Activated T-cell treated with anti-CD3 and anti-CD28 coated beads for 4 hours (primary cell): Measurements from ENCODE around the gene HMX2.
A peak's percentile ranks its signal among the peaks of the same experiment; 100 is the strongest.

ENCODE experiments used
- DNase-seq: peaks from one replicate; pipeline ENCODE4 v3.0.0-alpha.2; 2020

HMX2 gene, protein sequence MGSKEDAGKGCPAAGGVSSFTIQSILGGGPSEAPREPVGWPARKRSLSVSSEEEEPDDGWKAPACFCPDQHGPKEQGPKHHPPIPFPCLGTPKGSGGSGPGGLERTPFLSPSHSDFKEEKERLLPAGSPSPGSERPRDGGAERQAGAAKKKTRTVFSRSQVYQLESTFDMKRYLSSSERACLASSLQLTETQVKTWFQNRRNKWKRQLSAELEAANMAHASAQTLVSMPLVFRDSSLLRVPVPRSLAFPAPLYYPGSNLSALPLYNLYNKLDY

GRCh38 chr10:123147635-123148413 lies at the start of gene HMX2:
Gene HMX2 (plus strand): TSS chr10:123148136. CDS start chr10:123148379, 243 bp downstream.
- no peak for DNase-seq

DNA sequence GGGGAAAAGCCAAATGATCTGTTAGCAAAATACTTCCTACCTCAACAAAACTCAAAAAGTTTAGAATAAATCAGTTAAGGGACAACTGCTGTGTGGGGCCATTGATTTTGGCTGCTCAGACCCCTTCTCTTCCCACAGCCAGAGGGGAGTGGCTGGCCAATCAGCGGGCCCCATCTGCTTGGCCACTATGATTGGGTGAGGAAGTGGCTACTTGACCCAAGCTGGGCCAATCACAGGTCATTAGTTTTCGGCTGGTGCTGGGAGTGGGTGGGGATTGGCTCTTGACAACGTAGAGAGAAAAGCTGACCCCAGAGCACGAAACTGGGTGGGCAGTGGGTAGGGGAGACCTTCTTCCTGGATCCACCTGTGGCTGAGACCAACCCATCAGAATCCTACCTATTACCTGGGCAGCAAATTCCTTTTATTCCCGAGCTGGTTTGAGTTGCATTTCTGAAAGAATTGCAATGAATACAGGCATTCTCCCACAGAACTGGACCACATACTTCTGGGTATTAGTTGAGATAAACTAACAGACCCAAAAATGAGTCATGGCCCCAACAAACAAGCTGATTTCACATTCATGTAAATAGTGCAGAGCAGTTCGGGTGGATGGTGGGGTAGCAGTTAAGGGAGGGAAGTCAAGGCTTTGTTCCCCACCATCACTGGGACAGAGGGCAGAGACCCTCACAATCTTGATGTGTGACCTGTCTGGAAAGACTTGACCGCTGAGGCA lies 47.7 kb upstream of the HMX2 start:
- DNase-seq, result no peak

DNA sequence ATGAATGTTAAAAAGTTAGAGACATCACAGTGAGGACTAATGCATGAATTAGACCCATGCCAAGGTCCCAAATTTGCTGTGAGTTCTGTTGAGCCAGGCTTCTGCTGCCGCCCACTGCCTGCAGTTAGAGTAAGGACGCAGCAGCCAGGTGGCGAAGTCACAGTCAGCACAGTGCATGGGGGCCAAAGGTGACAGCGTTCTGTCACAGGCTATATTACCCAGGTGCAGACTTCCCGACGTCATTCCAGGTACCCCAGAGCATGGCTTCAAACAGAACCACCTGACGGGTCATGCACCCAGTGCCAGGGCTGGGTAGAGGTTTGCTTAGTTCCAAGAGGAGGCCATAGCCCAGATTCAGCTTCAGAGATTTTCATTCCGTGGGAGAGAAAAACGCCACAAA lies 46.1 kb upstream of the HMX2 start:
- DNase-seq, result no peak

DNA sequence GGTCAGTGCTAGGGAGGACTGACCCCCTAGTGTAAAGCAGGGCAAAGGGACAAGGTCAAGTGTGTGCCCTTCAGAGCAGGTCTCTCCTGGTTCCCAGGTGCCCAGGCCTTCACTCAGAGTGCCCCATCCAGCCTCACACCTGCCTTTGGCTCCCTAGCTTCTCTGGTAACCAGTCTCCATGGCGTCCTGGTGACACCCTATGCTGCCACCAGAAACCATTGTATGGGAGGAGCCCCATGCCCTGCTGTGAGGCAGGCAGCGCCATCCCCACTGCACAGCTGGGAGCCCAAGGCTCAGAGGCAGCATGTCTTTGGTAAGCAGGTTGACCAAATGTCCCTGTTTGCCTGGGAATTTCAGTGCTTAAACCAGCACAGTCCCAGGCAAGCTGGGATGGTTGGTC lies 45.3 kb upstream of the HMX2 start:
- DNase-seq, result no peak

DNA sequence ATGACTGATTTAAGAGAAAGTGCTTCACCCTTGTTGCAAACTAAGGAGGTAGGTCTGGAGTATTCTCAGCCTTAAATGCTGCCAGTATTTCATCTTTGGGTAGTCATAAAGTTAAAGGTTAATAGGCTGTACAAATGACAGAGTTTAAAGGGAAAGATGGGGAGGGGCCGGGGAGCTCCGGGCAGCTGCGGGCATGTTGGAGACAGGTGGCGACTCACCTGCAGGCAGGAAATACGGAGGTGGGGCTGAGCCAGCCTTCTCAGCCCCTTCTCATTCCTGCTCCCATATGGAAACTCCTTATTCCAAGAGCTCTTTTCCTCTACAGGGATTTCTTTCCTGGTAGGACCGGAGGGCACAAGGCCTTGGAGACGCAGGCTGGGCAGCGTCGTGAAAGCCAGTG lies 44.0 kb upstream of the HMX2 start:
- no peak for DNase-seq

- DNase-seq, result no peak
Observed at GRCh38 chr10:123109466-123109865, 38.5 kb upstream of the HMX2 start.

DNA sequence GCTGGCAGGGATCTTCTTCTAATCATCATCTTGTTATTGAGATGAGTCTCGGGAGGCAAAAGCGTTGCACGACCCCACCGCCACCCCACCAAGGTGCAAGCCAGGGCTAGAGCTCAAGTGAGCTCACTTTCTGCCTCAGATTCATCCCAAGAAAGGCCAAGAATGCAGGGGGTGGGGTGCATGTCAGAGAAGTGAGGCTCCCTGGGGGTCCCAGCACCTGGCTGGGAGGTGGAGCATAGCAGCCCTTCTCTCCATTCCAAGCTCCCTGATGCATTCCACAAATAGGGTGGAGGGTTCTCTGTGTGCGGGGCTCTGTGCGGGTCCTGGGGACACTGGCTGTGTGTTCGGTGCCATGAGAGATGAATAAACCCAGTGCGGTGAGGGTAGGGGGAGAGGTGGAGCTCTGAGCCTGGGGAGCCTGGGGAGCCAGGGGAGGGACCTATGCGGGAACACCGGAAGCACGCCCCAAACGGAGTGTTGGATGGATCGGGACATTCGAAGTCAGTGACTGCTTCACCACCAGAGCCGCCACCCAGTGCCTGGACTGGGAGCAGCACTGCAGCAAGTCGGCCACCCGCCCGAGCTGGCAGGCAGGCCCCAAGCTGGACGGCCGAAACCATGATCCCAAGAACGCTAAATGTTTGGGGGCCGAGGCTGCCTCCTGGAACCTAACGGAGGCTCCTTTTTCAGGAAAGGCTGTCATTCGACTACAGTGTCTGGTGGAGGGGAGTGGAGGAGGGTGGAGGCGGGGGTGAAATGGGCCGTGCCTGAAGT lies 30.1 kb upstream of the HMX2 start:
- no peak for DNase-seq

DNA sequence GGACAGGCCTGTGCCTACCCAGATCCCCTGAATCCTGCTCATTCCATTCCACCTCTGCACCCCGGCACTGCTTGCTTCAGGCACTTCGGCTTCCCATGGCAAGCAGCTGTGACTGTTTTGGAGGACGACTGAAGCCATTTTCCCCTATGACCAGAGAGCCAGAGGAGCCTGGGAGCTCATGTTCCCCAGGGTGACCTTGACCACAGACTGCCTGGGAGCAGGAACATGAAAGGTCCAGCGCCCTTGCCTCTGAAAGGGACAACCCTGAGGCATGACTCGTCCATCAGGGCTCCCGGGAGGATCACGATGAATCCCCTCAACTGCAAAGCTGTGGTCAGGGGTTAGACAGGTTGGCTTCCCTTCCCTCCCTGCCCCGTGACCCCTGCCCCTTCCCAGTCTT lies 28.9 kb upstream of the HMX2 start:
- no peak for DNase-seq

- DNase-seq, result no peak
Observed at GRCh38 chr10:123126246-123126645, 21.7 kb upstream of the HMX2 start.

GRCh38 chr10:123129618-123130271 lies 18.2 kb upstream of the HMX2 start:
- DNase-seq, result no peak

DNA sequence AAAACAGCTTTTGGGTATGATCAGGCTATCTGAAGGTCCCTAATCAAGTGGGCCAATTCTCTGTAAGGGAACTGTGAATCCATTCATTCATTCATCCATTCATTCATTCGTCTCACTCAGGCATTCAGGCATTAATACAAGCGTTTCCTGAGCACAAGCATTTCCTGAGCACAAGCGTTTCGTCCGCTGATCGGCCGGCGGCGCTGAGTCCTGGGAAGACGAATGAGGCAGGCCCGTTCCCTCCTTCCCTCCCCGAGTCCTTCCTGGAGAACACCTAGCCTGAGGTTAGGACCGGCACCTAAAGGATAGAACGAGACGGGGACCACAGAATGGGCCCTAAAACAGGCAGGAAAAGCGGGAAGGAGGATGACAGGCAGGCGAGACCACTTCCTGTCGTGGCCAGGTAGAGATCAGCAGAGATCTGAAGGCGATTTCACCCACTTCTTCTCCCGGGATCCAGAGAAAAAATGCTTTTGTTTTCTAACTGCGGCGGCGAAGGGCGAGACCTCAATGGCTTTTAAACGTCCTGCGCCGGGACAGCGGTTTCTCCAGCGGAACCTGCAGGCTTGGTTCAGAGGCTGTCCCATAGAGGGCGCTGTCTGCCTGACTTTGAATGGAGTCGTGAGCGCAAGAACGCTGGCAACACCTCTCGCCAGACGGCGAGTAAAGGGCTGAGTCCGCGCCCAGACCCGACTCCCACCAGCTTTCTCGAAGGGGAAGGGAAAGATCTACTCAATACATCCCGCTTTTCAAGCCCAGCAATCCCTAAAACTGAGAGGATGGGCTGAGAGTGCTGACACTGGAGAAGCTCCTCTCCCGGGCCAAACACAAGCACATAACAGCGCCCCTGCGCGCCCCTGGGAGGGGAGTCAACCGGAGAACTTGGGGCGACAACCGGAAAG lies 15.1 kb upstream of the HMX2 start:
- peak; percentile 85 for DNase-seq

GRCh38 chr10:123133541-123134342 lies 14.2 kb upstream of the HMX2 start:
- DNase-seq, result no peak

DNA sequence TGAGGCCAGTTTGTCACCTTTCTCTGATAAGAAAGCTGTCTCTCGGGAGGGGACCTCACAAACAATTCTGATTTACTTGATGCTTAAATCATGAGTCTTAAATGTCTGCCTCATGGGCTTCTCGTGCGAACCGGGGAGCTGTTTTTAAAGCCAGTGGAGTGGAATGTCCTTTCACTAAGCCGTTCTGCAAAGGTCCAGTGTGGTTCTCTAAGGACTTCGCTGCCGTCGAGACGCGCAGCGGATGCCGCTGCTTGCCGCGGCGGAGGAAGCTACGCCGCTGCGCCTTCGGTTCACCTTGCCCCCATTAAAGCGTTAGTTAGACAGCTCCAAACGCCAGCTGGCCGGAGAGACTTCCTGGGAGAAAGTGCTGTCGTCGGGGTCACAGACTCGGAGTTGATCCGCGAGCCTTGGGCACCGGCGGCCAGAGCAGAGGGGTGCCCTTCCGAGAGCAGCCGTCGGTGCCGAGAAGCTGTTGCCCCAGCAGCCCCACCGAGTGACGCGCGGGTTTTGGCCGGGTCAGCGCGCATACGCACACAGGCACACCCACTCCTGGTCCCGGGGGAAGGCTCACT lies 13.5 kb upstream of the HMX2 start:
- no peak for DNase-seq

DNA sequence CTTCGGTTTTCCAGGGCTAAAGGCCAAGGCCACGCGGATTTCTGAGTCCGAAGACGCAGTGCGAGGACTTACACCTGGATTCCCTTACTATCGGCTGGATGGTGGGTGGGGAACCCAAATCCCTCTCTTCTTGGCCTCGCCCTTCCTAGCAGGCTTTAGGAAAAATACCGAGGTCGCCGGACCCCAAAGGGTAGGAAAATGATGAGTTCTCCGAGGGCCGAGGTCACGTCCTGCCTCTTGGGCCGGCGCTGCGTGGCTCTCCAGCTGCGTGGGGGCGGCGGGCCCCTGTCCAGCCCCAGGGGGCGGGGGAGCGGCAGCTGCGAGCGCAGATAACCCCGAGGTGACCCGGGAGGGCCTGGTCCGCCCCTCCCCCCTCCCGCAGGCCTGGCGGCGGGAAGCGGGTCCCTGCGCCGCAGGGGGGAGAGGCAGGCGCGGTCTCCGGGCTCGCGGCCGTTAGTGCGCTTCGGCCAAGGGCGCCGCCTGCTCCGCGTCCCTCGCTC lies 13.0 kb upstream of the HMX2 start:
- DNase-seq, result no peak

DNA sequence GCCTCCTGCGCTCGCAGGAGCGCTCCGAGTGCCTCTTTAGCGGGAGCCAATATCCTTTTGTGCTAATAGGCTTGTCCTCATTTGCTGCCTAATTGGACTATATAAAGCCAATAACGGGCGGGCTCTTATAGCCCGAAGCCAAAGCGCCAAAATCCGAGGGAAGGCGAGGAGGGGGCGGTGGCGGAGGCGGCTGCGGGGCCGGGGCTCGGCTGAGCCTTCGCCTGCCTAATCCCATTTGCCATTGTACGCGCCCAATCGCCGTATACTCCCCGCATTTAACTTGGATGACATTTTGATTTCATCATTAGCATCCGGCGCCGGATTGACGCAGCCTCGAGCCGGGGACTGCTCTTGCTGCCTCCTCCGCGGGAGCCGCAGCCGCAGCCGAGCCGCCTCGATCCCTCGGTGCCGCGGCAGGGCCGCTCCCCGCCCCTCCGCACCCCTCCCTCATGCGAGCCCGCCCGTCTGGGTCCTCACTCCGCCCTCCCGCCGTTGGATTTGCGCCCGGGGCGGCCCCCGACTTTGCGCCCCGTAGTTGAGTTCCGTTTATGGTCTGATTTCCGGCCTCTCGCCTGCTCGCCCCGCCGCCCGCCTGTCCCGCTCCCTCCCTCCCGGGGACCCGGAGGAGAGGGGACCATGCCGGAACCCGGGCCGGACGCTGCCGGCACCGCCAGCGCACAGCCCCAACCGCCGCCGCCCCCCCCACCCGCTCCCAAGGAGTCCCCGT lies 12.4 kb upstream of the HMX2 start, which contains the start of gene HMX3:
Gene HMX3, plus strand, starts transcription at position 556 of the 727 bp plus-strand sequence. Its CDS starts 81 bp downstream, at position 637.
- no peak for DNase-seq

GRCh38 chr10:123136221-123136805 lies 11.6 kb upstream of the HMX2 start:
- DNase-seq, result no peak

GRCh38 chr10:123136806-123137642 lies 10.9 kb upstream of the HMX2 start:
- no peak for DNase-seq

GRCh38 chr10:123139165-123139520 lies 8.8 kb upstream of the HMX2 start:
- DNase-seq, result no peak
